CD4-positive, alpha-beta T cell (primary cell): Measurements from ENCODE around the gene HES1. TPM values are rescaled to one million over a fixed set of nuclear protein-coding genes. Genes with fewer than 3 reads are reported as not detected.
A peak's percentile ranks its signal among the peaks of the same experiment; 100 is the strongest.

ENCODE experiments used
- ATAC-seq: fragments of 200-7000 bp; cut with Tn5 transposase; one replicate; pipeline ENCODE4 v1.10.0; 2022; ENCODE audit warnings: mild to moderate bottlenecking; ENCODE audit not compliant: poor library complexity
- CTCF ChIA-PET: fragments of 350-600 bp; sonication (Branson Sonifier 250); formaldehyde crosslinking; loops from one replicate; lab custom pipeline; 2021; ENCODE audit warnings: antibody characterized with exemption, inconsistent platforms; lab: Charles Lee
- POLR2A ChIA-PET: fragments of 350-600 bp; sonication (Branson Sonifier 250); formaldehyde crosslinking; loops from one replicate; lab custom pipeline; 2021; ENCODE audit warnings: antibody characterized with exemption, inconsistent platforms; lab: Charles Lee
- DNase-seq, 14 experiments: peaks; one replicate each; pipeline ENCODE4 v3.0.0-alpha.2; 2013 to 2020; ENCODE audit warnings: mixed read lengths in 2 of 14
- H3K27ac ChIP-seq, 2 donors: one replicate each; pipeline versions ENCODE4 v1.5.1 to v1.7.0; 2013; ENCODE audit warnings: low read length in 2 of 2, low read depth in 1 of 2, mild to moderate bottlenecking in 1 of 2
- H3K27me3 ChIP-seq, 2 experiments: 1 replicate in 1 of 2; 2 replicates in 1 of 2; pipeline versions ENCODE4 v1.6.1 to v1.7.0; 2013; ENCODE audit warnings: low read length in 2 of 2, control low read depth in 1 of 2, mild to moderate bottlenecking in 1 of 2, moderate library complexity in 1 of 2; ENCODE audit not compliant: insufficient read depth in 2 of 2, control insufficient read depth in 1 of 2
- H3K36me3 ChIP-seq: one replicate; pipeline ENCODE4 v1.6.1; 2013; ENCODE audit warnings: low read length, control low read depth; ENCODE audit not compliant: insufficient read depth
- H3K4me1 ChIP-seq: one replicate; pipeline ENCODE4 v1.6.1; 2013; ENCODE audit warnings: low read length, control low read depth; ENCODE audit not compliant: insufficient read depth
- H3K4me3 ChIP-seq: one replicate; pipeline ENCODE4 v1.5.1; 2013; ENCODE audit warnings: mild to moderate bottlenecking, low read length, moderate library complexity
- H3K9me3 ChIP-seq, 2 experiments: 1 replicate in 1 of 2; 2 replicates in 1 of 2; pipeline versions ENCODE4 v1.6.1 to v1.7.0; 2013; ENCODE audit warnings: low read length in 2 of 2, mild to moderate bottlenecking in 2 of 2, control low read depth in 1 of 2, moderate library complexity in 1 of 2; ENCODE audit not compliant: control insufficient read depth in 1 of 2, insufficient read depth in 1 of 2
- H3K27ac Mint-ChIP-seq: one replicate; pipeline ENCODE4 v1.8.0; 2020; ENCODE audit warnings: mixed read lengths
- H3K27me3 Mint-ChIP-seq: one replicate; pipeline ENCODE4 v1.8.0; 2021; ENCODE audit warnings: mixed read lengths
- H3K36me3 Mint-ChIP-seq: one replicate; pipeline ENCODE4 v1.8.0; 2021; ENCODE audit warnings: low read depth, mixed read lengths
- H3K4me1 Mint-ChIP-seq: one replicate; pipeline ENCODE4 v1.8.0; 2021; ENCODE audit warnings: low read depth, mixed read lengths
- H3K4me3 Mint-ChIP-seq: one replicate; pipeline ENCODE4 v1.8.0; 2020; ENCODE audit warnings: mild to moderate bottlenecking, mixed read lengths
- H3K9me3 Mint-ChIP-seq: one replicate; pipeline ENCODE4 v1.8.0; 2020; ENCODE audit warnings: mixed read lengths
- intact Hi-C, 2 experiments: fragments of 100-400 bp; cut with DNase I in 1 of 2; cut with micrococcal nuclease in 1 of 2; formaldehyde crosslinking; loops; one replicate each; pipeline versions ENCODE4 v1.15.1 to v1.9.0; 2023 to 2025; cut with DNase I, micrococcal nuclease
- polyA plus RNA-seq, 2 donors: library from polyadenylated mRNA; unstranded; fragments of 120-200 nt; gene quantifications; one replicate each; pipeline ENCODE4 v1.2.1, GENCODE V29; 2013
- total RNA-seq, 174 experiments: library from RNA in 2 of 174; stranded (reverse) in 2 of 174; gene quantifications; one replicate each; pipeline ENCODE4 v1.2.3 and lab custom pipeline; 2021 to 2026
- TF ChIP-seq, protein P1 (sequence below): fragments of 200-600 bp; IDR thresholded peaks from one replicate; pipeline ENCODE4 v1.8.0; 2022; ENCODE audit warnings: antibody characterized with exemption, mild to moderate bottlenecking

The HES1 gene, protein sequence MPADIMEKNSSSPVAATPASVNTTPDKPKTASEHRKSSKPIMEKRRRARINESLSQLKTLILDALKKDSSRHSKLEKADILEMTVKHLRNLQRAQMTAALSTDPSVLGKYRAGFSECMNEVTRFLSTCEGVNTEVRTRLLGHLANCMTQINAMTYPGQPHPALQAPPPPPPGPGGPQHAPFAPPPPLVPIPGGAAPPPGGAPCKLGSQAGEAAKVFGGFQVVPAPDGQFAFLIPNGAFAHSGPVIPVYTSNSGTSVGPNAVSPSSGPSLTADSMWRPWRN
- total RNA-seq (1 to 10 TPM in 1 of 2 experiments, under 1 TPM in 1; 0.89 to 1.5 TPM), total RNA-seq (lab: John Stamatoyannopoulos, UW) (0 to 5.5 (median 0.34) reads per million in 172 experiments)
- polyA plus RNA-seq (2013, experiment 1 of 2): 0.13 TPM
- polyA plus RNA-seq (2013, experiment 2 of 2): 3.0 TPM

DNA sequence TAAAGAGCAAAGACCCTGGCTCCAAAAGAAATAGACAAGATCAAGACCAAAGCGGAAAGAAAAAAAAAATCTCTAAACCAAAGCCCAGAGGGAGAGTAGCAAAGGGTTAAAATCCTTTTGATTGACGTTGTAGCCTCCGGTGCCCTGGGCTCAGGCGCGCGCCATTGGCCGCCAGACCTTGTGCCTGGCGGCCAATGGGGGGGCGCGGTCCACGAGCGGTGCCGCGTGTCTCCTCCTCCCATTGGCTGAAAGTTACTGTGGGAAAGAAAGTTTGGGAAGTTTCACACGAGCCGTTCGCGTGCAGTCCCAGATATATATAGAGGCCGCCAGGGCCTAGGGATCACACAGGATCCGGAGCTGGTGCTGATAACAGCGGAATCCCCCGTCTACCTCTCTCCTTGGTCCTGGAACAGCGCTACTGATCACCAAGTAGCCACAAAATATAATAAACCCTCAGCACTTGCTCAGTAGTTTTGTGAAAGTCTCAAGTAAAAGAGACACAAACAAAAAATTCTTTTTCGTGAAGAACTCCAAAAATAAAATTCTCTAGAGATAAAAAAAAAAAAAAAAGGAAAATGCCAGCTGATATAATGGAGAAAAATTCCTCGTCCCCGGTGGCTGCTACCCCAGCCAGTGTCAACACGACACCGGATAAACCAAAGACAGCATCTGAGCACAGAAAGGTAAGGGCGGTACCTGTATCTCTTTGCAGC is at the start of gene HES1:
HES1 (plus strand) TSS at position 343 of the 713 bp plus-strand sequence; CDS start at position 576, 233 bp downstream.
- peak within 1 kb of the TSS; percentile 88 for H3K27ac Mint-ChIP-seq
- ChIA-PET CTCF (interaction anchor here (1.0 kb wide), 1 partner anchor 180 kb away, joined by 3 read pairs; no protein-coding TSS in a partner anchor), POLR2A (interaction anchor here (0.9 to 1.5 kb wide), 2 partner anchors 65 to 355 kb away, joined by 3 to 4 read pairs; no protein-coding TSS in a partner anchor)
- H3K36me3 Mint-ChIP-seq: peaks cover 10% of the 10 kb centered on the region
- H3K36me3 ChIP-seq: no peaks in the 10 kb centered on the region
- intact Hi-C loops: loop anchor here (2.0 to 10.0 kb wide), 5 partner anchors 161 to 469 kb away; partner anchors contain the start of gene GP5 (in 1 of the 2)
- peaks cover 60 to 63% of the 10 kb centered on the region in 2 experiments for H3K27me3 ChIP-seq
- TF ChIP-seq, protein P1, sequence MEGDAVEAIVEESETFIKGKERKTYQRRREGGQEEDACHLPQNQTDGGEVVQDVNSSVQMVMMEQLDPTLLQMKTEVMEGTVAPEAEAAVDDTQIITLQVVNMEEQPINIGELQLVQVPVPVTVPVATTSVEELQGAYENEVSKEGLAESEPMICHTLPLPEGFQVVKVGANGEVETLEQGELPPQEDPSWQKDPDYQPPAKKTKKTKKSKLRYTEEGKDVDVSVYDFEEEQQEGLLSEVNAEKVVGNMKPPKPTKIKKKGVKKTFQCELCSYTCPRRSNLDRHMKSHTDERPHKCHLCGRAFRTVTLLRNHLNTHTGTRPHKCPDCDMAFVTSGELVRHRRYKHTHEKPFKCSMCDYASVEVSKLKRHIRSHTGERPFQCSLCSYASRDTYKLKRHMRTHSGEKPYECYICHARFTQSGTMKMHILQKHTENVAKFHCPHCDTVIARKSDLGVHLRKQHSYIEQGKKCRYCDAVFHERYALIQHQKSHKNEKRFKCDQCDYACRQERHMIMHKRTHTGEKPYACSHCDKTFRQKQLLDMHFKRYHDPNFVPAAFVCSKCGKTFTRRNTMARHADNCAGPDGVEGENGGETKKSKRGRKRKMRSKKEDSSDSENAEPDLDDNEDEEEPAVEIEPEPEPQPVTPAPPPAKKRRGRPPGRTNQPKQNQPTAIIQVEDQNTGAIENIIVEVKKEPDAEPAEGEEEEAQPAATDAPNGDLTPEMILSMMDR: no peak
- peak within 1 kb of the TSS; percentile 91 for H3K4me3 Mint-ChIP-seq
- peaks cover 0 to 10% of the 10 kb centered on the region in 2 experiments for H3K9me3 ChIP-seq
- DNase-seq: peak in 6 of 14 experiments; percentile 12 to 78 (median 34)
- H3K4me3 ChIP-seq: peak within 1 kb of the TSS; percentile 47
- peaks cover 56% of the 10 kb centered on the region for H3K4me1 ChIP-seq
- peak; percentile 44 for ATAC-seq
- H3K27me3 Mint-ChIP-seq: peaks cover 56% of the 10 kb centered on the region
- H3K27ac ChIP-seq: no peak within 1 kb of the TSS
- peaks cover 61% of the 10 kb centered on the region for H3K4me1 Mint-ChIP-seq
- H3K9me3 Mint-ChIP-seq: no peaks in the 10 kb centered on the region

DNA sequence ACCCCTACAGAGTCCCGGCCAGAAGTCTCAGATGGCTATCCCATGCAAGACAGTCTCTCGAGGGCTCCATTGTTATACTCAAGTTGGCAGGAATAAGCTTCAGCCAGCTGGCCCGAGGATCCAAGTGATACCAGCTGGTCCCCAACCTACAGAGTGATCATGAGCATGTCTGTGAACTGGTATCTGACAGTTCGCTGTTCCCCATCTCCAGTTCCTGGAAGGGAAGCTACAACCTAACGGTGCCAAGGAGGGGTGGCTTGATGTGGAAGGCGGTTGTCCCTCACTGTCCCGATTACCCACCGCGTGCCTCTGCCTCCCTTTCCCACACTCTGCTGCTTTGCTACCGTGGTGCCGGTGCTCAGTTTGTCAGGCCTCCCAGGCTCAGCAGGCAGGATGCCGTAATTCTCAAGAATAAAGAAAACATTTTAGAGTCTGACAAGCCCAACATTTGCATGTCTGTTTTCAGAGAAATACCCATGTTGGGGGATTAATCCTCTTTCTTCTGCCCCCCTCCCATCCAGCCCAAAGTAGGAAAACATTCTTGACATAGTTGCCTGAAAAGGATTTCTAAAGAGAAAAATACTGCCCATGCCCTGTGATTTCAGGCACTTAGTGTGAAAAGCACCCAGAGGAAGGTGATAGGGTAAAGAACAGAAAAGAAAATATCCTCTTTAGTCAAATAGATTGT is 49.4 kb upstream of the HES1 start:
- H3K27me3 Mint-ChIP-seq: peaks cover 5% of the 10 kb centered on the region
- CTCF ChIA-PET: no interaction called here
- no peaks in the 10 kb centered on the region for H3K4me1 Mint-ChIP-seq
- no peak for DNase-seq
- H3K36me3 Mint-ChIP-seq: no peaks in the 10 kb centered on the region
- Histone ChIP-seq H3K9me3 (no peaks in the 10 kb centered on the region), H3K4me3 (no peak overlapping the region), H3K27me3 (peaks cover 0 to 2% of the 10 kb centered on the region in 2 experiments), H3K27ac (no peak overlapping the region), H3K4me1 (peaks cover 4% of the 10 kb centered on the region), H3K36me3 (no peaks in the 10 kb centered on the region)
- no peaks in the 10 kb centered on the region for H3K9me3 Mint-ChIP-seq
- POLR2A ChIA-PET: no interaction called here
- TF ChIP-seq, protein P1: no peak
- intact Hi-C loops: no loop called here
- H3K27ac Mint-ChIP-seq: no peak overlapping the region
- no peak for ATAC-seq
- no peak overlapping the region for H3K4me3 Mint-ChIP-seq

DNA sequence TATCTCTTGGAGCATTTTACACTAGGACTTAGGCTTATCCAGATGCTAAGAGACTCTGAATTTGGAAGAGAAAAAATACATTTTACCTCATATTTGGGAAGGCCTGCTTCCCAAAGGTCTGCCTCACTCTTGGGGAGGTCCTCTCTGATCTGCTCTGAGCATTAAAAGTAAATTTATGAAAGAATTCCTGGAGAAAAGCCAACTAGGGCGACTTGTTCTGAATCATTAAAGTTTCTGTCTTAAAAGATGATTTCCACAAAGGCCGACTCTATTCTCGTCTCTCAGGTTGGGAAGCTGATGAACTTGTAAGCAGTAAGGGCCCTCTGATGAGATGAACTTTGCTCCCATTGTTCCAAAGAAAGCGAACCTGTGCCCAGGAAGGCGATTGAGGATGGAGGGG is 48.7 kb upstream of the HES1 start:
- H3K27me3 ChIP-seq: peaks cover 0 to 2% of the 10 kb centered on the region in 2 experiments
- no peak overlapping the region for H3K4me3 ChIP-seq
- no peaks in the 10 kb centered on the region for H3K9me3 Mint-ChIP-seq
- no peaks in the 10 kb centered on the region for H3K9me3 ChIP-seq
- no peak for DNase-seq
- ATAC-seq: no peak
- ChIA-PET CTCF (no interaction called here), POLR2A (no interaction called here)
- H3K4me3 Mint-ChIP-seq: no peak overlapping the region
- peaks cover 4% of the 10 kb centered on the region for H3K4me1 ChIP-seq
- H3K27ac Mint-ChIP-seq: no peak overlapping the region
- no peaks in the 10 kb centered on the region for H3K36me3 Mint-ChIP-seq
- intact Hi-C loops: no loop called here
- TF ChIP-seq, protein P1: no peak
- H3K27me3 Mint-ChIP-seq: peaks cover 5% of the 10 kb centered on the region
- H3K36me3 ChIP-seq: no peaks in the 10 kb centered on the region
- no peaks in the 10 kb centered on the region for H3K4me1 Mint-ChIP-seq
- H3K27ac ChIP-seq: no peak overlapping the region
